Fibroblast of mammary gland (primary cell): ENCODE measurements around the gene USH2A.
A peak's percentile ranks its signal among the peaks of the same experiment; 100 is the strongest.

ENCODE experiments used
- DNase-seq: peaks from one replicate; pipeline ENCODE4 v3.0.0-alpha.2; 2010; ENCODE audit warnings: low read depth
- H3K4me3 ChIP-seq: 2 replicates; pipeline ENCODE4 v1.5.1; 2011; ENCODE audit warnings: low read depth, mild to moderate bottlenecking, low read length, moderate library complexity; ENCODE audit not compliant: control insufficient read depth
- TF ChIP-seq, protein P1 (sequence below): conservative IDR thresholded peaks from 2 replicates; pipeline ENCODE4 v1.5.1; 2011; ENCODE audit warnings: low read depth, low read length, inconsistent platforms; ENCODE audit not compliant: control insufficient read depth, insufficient read depth

USH2A gene

DNA sequence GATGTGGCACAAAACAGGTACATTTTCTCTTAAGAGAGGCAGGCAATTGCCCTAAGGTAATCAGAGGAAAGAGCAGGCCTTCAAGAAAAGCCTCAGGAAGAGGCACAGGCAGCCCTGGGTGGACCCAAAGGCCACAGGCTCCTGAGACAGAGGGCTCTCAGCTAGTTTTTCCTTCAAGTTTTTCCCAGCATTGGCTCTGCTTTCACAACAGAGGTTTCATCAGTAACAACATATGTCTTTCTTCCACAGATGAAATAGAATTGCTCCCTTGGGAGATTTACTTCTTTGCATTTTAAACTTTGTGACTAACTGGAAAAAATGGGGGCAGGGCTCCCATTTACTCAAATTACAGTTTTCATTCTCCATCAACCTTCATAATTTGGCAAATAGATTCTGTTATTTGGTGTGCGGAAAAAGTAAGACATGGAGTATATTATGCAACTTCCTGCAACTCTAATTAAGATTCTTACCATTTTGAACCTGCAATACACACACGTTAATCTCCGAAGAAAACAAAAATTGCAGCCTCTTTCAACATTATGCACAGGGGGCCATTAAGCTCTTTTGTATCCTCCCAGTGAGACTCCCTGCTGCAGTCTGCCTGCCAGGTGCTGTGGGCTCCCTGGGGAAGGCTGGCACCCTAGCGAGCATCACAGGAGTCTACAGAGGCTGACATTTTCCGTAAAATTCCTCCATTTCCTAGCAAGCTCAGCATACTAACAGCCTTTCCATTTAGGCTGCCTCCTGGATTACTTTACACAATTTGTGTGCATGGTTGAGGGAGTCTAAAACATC is 282.3 kb downstream of the USH2A start:
- peak; percentile 47 for DNase-seq
- TF ChIP-seq, protein P1, sequence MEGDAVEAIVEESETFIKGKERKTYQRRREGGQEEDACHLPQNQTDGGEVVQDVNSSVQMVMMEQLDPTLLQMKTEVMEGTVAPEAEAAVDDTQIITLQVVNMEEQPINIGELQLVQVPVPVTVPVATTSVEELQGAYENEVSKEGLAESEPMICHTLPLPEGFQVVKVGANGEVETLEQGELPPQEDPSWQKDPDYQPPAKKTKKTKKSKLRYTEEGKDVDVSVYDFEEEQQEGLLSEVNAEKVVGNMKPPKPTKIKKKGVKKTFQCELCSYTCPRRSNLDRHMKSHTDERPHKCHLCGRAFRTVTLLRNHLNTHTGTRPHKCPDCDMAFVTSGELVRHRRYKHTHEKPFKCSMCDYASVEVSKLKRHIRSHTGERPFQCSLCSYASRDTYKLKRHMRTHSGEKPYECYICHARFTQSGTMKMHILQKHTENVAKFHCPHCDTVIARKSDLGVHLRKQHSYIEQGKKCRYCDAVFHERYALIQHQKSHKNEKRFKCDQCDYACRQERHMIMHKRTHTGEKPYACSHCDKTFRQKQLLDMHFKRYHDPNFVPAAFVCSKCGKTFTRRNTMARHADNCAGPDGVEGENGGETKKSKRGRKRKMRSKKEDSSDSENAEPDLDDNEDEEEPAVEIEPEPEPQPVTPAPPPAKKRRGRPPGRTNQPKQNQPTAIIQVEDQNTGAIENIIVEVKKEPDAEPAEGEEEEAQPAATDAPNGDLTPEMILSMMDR = no peak
- no peak overlapping the region for H3K4me3 ChIP-seq

DNA sequence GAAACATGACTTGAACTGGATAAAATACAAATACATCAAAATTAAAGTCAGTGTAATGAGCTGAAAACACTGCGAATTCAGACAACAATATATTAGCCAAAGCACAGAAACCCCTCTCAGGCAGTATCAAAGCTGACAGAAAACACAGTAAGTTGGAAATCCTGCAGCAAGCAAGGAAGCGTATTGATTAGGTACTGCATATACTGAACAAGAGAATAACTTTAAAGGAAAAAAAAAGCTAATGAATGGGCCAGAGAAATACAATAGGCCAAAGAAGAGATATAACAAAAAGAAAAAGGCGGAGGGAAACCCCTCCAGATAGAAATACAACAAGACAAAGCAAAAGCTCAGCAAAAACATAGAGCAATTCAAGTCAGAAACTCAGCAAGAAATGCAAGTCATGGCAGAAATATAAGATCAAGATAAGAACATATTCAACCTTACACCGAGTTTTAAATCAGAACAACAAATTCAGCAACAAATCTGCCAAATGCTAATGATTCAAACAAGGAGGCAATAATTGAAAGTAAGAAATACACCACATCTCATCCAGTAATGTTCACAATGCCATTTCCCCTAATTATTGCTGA is 299.0 kb downstream of the USH2A start:
- TF ChIP-seq, protein P1 = no peak
- no peak for DNase-seq
- H3K4me3 ChIP-seq = no peak overlapping the region

DNA sequence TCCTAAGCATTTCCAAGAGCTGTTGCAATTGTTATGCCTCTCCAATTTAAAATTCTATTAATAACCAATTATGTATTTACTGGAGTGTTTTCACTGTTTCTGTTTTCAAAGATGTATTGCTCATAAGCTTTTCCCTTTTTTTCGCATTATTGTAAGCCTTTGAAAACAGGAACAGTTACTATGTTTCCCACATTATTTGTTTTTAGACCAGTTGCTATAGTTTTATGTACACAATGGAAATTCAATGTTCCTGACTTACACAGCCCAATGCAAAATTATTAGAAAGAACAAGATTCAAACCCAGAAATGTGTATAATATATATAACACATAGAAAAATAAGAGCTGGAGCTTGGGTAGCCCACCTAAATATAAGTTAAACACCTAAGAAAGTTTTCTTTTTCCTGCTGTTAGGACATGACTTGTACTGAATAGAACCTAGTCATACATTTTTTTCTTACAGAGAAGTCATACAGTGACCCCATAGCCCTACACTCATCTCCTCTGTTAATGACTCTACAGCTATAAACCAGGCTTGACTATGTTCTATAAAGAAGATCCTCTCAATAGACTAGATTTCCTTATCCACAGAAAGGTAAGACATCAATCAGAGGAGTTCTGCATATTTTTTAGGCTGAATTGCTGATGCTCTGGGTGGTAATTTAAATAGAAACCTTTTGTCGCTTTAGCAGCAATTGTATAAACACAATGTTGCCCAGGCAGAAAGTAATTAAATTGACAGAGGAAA is 299.6 kb downstream of the USH2A start:
- H3K4me3 ChIP-seq = no peak overlapping the region
- TF ChIP-seq, protein P1 = no peak
- no peak for DNase-seq

DNA sequence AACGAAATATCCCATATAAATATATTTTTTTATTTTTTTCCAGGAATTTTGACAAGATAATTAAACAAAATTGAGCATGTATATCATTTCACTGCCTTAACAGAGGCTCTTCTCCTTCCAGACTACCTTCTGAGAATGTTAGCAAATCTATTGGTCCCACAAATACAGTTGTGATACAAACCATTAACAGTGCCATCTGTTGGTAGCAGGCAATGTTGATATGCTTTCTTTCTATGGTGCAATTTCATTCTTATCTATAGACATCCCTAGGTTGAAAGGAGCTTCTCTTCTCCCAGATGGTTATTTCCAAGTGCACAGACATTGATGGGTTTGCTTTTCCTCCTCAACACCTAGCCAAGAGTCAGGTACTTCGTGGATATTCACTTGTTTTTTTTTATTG is 303.6 kb downstream of the USH2A start:
- peak; percentile 45 for DNase-seq
- H3K4me3 ChIP-seq = no peak overlapping the region
- TF ChIP-seq, protein P1 = peak; percentile 68

DNA sequence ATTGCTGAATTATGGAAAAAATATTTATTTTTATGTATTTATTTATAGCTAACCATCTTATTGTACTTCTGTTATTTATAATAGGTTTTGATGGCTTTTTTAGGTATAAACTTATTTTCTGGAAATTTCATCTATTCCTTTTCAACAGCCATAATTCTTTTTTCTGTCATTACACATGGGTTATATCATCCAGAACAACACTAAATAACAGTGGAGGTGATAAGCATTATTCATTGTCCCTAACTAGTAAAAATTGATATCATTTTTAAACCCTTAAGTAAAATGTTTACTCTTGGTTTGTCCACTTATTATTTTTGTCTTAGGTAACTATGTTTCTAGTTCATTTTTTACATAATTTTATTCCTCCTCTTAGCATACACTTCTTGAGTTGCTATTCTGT is 309.1 kb downstream of the USH2A start:
- no peak for DNase-seq
- TF ChIP-seq, protein P1 = no peak
- no peak overlapping the region for H3K4me3 ChIP-seq

DNA sequence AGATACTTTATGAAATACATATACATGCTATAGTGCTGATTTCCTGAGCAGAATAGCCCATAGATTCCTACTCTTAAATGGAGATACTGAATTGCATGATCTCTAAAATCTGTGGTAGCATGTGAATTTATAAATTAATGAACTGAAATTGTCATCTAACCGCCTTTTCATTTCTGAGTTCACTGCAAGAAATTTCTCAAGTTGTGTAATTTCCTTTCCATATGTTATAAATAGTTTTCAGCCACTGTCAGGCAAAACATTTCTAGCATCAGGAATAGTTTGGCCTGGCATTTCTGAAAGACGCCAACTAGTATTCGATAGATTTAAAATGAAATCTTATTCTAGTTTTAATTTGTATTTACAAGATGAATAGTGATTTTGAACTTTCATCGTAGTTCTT is 310.1 kb downstream of the USH2A start:
- TF ChIP-seq, protein P1 = no peak
- DNase-seq = no peak

More for the DNA sequence above, 310.1 kb downstream of the USH2A start:
- no peak overlapping the region for H3K4me3 ChIP-seq
